Left kidney (tissue), 2 donors: Measurements from ENCODE around the gene CDH12. TPM values are rescaled to one million over a fixed set of nuclear protein-coding genes. Genes with fewer than 3 reads are reported as not detected.
"Not testable (repeated sequence)": the region's sequence is repeated elsewhere in the genome, so short reads cannot be mapped to it uniquely, and the experiment has no call there.

Experiments used
- DNase-seq: peaks from one replicate; pipeline ENCODE4 v3.0.0-alpha.2; 2013
- polyA plus RNA-seq: library from polyadenylated mRNA; unstranded; fragments of 120-200 nt; gene quantifications from one replicate; pipeline ENCODE4 v1.2.1, GENCODE V29; 2013; ENCODE audit not compliant: insufficient read length

The CDH12 gene
- polyA plus RNA-seq, 1 donor: 7.5 TPM

- no peak for DNase-seq
These were observed 285.2 kb downstream of the CDH12 start for GRCh38 chr5:22567983-22568382.

DNA sequence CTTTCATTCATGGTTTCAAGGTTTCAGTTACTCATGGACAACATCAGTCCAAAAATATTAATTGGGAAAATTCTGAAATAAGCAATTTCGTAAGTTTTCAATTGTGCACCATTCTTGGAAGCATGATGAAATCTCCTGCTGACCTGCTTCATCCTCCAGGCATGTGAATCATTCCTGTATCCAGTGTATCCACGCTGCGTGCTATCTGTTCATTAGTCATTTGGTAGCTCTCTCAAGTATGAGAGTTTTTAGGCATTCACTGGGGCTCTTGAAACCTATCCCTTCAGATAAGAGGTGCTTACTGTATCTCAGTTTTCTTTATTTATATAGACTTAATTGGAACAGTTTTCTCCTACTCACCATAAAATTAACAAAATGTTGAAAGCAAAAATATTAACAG lies 293.0 kb downstream of the CDH12 start:
- DNase-seq: no peak

- no peak for DNase-seq
These were observed 295.9 kb downstream of the CDH12 start for GRCh38 chr5:22557251-22557650.

GRCh38 chr5:22554475-22554874 lies 298.7 kb downstream of the CDH12 start:
- DNase-seq: no peak

- no peak for DNase-seq
These were observed 303.1 kb downstream of the CDH12 start for GRCh38 chr5:22549876-22550671.

DNA sequence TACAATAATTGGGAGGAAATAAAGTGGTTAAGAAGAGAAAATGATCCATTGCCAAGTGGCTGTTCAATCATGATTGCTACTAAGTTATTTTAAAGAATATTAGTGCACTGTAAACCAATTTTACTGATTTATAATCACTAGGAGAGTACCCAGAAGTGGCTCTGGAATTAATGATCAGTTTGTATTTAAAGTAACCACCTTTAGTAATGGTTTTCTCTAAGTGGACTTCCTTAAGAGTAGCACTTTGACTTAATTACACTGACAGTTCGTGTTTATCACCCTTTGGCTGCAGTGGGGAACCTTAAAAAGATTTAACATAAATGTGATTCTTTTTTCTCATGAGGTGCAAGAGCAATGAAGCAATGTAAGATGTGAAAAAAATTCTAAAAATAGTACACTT lies 310.8 kb downstream of the CDH12 start:
- no peak for DNase-seq

- DNase-seq: peak; percentile 30
These were observed 312.1 kb downstream of the CDH12 start for GRCh38 chr5:22541037-22541436.

GRCh38 chr5:22539762-22540161 lies 313.4 kb downstream of the CDH12 start:
- no peak for DNase-seq

- DNase-seq: no peak
These were observed 321.2 kb downstream of the CDH12 start for GRCh38 chr5:22531986-22532385.

- no peak for DNase-seq
These were observed 331.6 kb downstream of the CDH12 start for GRCh38 chr5:22521521-22521920.

- DNase-seq: not testable (repeated sequence)
These were observed 336.6 kb downstream of the CDH12 start for GRCh38 chr5:22516497-22516896.

- no peak for DNase-seq
These were observed 338.9 kb downstream of the CDH12 start for GRCh38 chr5:22514231-22514630.

DNA sequence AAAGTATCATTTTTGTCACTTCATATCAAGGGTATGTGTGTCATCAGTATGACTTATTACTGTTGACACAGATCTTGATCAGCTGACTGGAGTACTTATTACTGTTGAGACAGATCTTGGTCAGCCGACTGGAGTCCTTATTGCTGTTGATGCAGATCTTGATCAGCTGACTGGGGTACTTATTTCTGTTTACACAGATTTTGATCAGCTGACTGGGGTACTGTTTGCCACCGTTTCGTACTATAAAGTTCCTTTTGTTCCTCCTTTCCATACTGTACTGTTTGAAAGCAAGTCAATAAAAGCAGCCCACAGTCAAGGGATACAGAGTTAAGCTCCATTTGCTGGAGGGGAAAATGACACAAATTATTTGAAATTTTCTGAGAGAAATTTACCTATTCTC lies 347.3 kb downstream of the CDH12 start:
- DNase-seq: no peak

DNA sequence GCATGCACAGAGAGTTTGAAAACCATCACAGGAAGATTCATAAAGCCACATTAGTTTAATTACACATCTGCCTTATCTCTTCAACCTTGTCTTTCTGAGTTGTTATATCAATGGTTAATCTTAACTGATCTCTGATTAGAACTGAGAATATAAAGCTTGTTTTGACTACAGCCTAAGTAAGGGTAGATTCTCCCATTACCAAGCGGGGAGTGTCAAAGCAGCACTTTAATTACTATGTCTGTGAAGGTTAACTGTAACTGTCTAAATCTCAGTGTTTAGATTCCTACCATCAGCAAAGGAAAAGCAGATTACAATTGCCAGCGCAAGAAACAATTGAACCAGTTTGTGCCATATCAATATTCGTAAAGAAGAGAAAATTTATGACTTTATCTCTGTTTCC lies 348.7 kb downstream of the CDH12 start:
- peak; percentile 12 for DNase-seq

- no peak for DNase-seq
These were observed 352.6 kb downstream of the CDH12 start for GRCh38 chr5:22500556-22500955.

DNA sequence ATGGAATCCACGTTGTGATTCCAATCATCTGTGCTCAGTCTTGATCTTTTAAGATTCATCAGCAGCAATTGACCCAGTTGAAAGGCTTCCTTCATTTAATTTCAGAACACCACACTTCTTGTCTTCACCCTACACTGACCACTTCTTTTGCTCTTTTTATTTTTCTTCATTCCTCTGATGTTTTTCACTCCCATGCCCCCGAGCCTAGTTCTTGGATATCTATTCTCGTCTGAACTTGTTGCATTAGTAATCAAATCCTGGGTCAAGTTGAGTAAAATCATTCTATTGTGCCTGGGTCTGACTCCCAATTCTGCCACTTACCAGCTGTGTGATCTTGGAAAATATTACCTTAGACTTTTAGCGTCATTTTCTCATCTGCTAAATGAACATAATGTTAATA lies 356.5 kb downstream of the CDH12 start:
- no peak for DNase-seq

GRCh38 chr5:22495016-22495720 lies 358.0 kb downstream of the CDH12 start:
- no peak for DNase-seq

DNA sequence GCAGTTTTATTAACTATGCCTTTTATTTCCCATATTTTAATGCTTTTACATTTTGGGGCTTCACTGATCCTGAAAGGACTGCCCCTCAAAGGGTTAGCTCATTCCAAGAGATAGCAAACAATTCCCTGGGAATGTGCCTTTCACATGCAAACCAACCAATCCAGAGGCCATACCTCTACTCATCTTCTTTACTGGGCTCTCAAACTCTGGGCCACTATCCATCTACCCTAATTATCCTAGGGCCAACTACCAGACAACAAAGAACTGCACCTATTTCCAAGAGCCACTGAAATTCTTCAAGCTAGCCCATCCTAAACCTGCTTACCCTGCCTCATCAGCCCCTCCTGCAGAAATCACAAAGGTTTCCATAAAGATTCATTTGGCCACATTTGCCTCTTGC lies 364.7 kb downstream of the CDH12 start:
- no peak for DNase-seq

DNA sequence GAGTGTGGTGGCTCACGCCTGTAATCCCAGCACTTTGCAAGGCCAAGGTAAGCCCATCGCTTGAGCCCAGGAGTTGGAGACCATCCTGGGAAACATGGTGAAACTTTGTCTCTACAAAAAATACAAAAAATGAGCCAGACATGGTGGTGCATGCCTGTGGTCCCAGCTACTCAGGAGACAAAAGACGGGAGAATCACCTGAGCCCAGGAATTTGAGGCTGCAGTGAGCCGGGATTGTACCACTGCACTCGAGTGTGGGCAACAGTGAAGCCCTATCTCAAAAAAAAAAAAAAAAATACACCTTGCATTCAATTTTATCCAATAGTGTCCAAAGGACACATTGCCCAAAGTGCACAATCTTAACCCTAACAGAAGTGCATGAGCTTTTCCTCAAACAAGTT lies 372.8 kb downstream of the CDH12 start:
- DNase-seq: no peak

DNA sequence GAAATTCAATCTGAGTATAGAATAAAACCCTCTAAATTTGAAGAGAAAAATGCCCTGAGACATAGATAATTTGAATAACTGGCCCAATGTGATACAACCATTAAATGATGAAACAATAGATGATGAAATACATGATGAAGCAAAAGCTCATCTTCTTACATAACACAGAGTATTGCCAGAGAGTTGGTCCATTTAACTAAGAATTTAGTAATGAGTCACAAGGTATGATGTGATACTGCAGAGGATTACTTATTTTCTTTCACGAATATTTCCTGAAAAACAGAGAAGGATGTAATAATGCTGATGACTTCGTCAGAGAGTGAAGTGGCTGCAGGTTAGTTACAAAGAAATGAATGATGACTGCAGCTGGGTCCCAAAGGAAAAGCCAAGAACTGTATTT lies 379.3 kb downstream of the CDH12 start:
- DNase-seq: no peak

- DNase-seq: no peak
These were observed 382.0 kb downstream of the CDH12 start for GRCh38 chr5:22471154-22471553.

DNA sequence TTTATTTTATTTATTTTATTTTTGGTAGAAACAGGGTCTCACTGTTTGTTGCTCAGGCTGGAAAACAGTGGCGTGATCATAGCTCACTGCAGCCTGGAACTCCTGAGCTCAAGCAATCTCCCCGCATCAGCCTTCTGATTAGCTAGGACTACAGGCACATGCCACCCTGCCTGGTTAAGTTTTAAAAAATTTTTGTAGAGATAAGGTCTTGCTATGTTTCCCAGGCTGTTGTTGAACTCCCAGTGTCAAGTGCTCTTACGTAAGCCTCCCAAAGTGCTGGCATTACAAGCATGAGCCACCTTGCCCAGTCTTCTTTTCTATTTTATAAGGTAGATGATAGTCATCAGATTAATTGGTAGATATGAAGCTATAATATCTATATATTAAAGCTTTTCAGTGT lies 382.7 kb downstream of the CDH12 start:
- no peak for DNase-seq

- no peak for DNase-seq
These were observed 387.5 kb downstream of the CDH12 start for GRCh38 chr5:22465616-22466015.

DNA sequence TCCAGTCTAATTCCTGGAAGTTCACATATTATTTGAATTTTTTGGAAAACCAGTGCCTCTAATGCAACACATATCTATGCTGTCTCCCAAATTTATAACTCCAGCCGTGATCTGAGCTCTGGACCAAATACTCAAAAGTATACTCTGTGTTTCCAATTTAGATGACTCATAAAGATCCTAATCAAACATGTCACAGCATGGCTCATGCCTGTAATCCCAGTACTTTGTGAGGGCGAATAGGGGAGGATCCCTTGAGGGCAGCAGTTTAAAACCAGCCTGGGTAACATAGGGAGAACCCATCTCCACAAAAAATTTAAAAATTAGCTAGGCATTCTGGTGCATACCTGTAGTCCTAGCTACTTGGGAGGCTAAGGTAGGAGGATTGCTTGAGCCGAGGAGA lies 388.0 kb downstream of the CDH12 start:
- no peak for DNase-seq
